WTC11 (cell line): ENCODE data around the gene ADAMTS12. TPM values are rescaled to one million over a fixed set of nuclear protein-coding genes. Genes with fewer than 3 reads are reported as not detected.

Source experiments
- ATAC-seq: fragments of 200-7000 bp; cut with Tn5 transposase; 2 replicates; pipeline ENCODE4 v1.10.0; 2021; ENCODE audit warnings: mild to moderate bottlenecking, moderate library complexity
- CTCF ChIA-PET: fragments of 300-600 bp; sonication (Branson Sonifier 250); formaldehyde crosslinking; loops from one replicate; lab custom pipeline; 2021; ENCODE audit warnings: antibody characterized with exemption; lab: Charles Lee
- POLR2A ChIA-PET: fragments of 350-600 bp; sonication (Branson Sonifier 250); formaldehyde crosslinking; loops from one replicate; lab custom pipeline; 2021; ENCODE audit warnings: antibody characterized with exemption; lab: Charles Lee
- DNase-seq: peaks from one replicate; pipeline ENCODE4 v3.0.0; 2021; ENCODE audit warnings: low spot score
- H3K27ac Mint-ChIP-seq: 2 replicates; pipeline ENCODE4 v1.8.0; 2021; ENCODE audit warnings: mixed read lengths
- H3K27me3 Mint-ChIP-seq: 2 replicates; pipeline ENCODE4 v1.8.0; 2021; ENCODE audit warnings: low read depth, mild to moderate bottlenecking, moderate library complexity, mixed read lengths
- H3K36me3 Mint-ChIP-seq: 2 replicates; pipeline ENCODE4 v1.8.0; 2021; ENCODE audit warnings: mixed read lengths
- H3K4me1 Mint-ChIP-seq: 2 replicates; pipeline ENCODE4 v1.8.0; 2022; ENCODE audit warnings: mixed read lengths
- H3K4me3 Mint-ChIP-seq: 2 replicates; pipeline ENCODE4 v1.8.0; 2021; ENCODE audit warnings: mild to moderate bottlenecking, moderate library complexity, mixed read lengths
- H3K9me3 Mint-ChIP-seq: 2 replicates; pipeline ENCODE4 v1.8.0; 2021; ENCODE audit warnings: mixed read lengths
- ATF1 ChIP-seq: sonication (generic); formaldehyde crosslinking; IDR thresholded peaks from 2 replicates; pipeline ENCODE4 v1.8.1; 2023; ENCODE audit warnings: mild to moderate bottlenecking, moderate library complexity, missing genetic modification reagents
- CREM ChIP-seq: sonication (generic); formaldehyde crosslinking; IDR thresholded peaks from 2 replicates; pipeline ENCODE4 v1.8.1; 2022; ENCODE audit warnings: mild to moderate bottlenecking, missing genetic modification reagents, moderate library complexity
- GTF2I ChIP-seq: fragments of 250-450 bp; sonication (Bioruptor Pico); conservative IDR thresholded peaks from 2 replicates; pipeline ENCODE4 v1.4.0; 2021; ENCODE audit warnings: mild to moderate bottlenecking
- JAZF1 ChIP-seq: fragments of 250-450 bp; sonication (Bioruptor Pico); IDR thresholded peaks from 2 replicates; pipeline ENCODE4 v1.9.0; 2021; ENCODE audit warnings: moderate library complexity, mild to moderate bottlenecking, inconsistent platforms
- JUN ChIP-seq: sonication (generic); formaldehyde crosslinking; IDR thresholded peaks from 2 replicates; pipeline ENCODE4 v1.8.0; 2023; ENCODE audit warnings: mild to moderate bottlenecking, missing genetic modification reagents
- KAT7 ChIP-seq: sonication (generic); formaldehyde crosslinking; IDR thresholded peaks from 2 replicates; pipeline ENCODE4 v1.8.1; 2023; ENCODE audit warnings: missing genetic modification reagents, mild to moderate bottlenecking, borderline replicate concordance
- RELA ChIP-seq: sonication (generic); formaldehyde crosslinking; IDR thresholded peaks from 2 replicates; pipeline ENCODE4 v1.8.1; 2022; ENCODE audit warnings: missing genetic modification reagents, mild to moderate bottlenecking, borderline replicate concordance
- ZNF121 ChIP-seq: sonication (generic); formaldehyde crosslinking; IDR thresholded peaks from 2 replicates; pipeline ENCODE4 v1.8.0; 2023; ENCODE audit warnings: missing genetic modification reagents
- ZNF532 ChIP-seq: fragments of 250-450 bp; sonication (Bioruptor Pico); IDR thresholded peaks from 2 replicates; pipeline ENCODE4 v1.9.0; 2021; ENCODE audit warnings: mild to moderate bottlenecking, borderline replicate concordance
- total RNA-seq: library from RNA; stranded (reverse); gene quantifications from 3 replicates; pipeline ENCODE4 v1.2.3, GENCODE V29; 2021
- TF ChIP-seq, protein P1 (sequence below): sonication (generic); formaldehyde crosslinking; IDR thresholded peaks from 2 replicates; pipeline ENCODE4 v1.8.1; 2023; ENCODE audit warnings: mild to moderate bottlenecking, missing genetic modification reagents, moderate library complexity
- TF ChIP-seq, protein P2 (sequence below): fragments of 250-450 bp; sonication (Bioruptor Pico); IDR thresholded peaks from 2 replicates; pipeline ENCODE4 v1.8.0; 2021; ENCODE audit warnings: mild to moderate bottlenecking
- TF ChIP-seq, protein P3 (sequence below): sonication (generic); formaldehyde crosslinking; IDR thresholded peaks from 2 replicates; pipeline ENCODE4 v1.8.0; 2023; ENCODE audit warnings: missing genetic modification reagents, mild to moderate bottlenecking, borderline replicate concordance
- TF ChIP-seq, protein P4 (sequence below): sonication (generic); formaldehyde crosslinking; IDR thresholded peaks from 2 replicates; pipeline ENCODE4 v1.8.1; 2022; ENCODE audit warnings: mild to moderate bottlenecking, moderate library complexity, missing genetic modification reagents
- TF ChIP-seq, protein P5 (sequence below): fragments of 250-450 bp; sonication (Bioruptor Pico); IDR thresholded peaks from 2 replicates; pipeline ENCODE4 v2.1.2; 2022; ENCODE audit warnings: mild to moderate bottlenecking, moderate library complexity

Gene ADAMTS12
- total RNA-seq, 1 experiment from 2014 or later: 13.5 TPM

DNA sequence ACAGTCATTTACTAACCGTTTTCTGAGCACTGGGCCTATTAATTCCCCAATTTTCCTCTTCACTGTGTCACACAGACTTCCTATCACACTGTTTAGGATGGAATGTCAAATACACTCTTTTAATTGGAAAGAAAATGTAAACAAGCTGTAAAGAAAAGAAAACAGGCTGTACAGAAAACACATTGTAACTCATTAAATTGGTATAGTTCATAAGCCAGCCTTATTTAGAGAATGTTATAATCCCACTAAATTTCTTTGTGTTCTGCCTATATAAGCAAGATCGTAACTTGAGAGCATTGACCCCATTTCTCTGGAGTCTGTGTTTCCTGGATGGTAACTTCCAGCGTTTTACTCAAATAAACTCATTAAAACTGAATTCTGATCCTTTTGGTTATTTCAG lies 404.6 kb downstream of the ADAMTS12 start:
- DNase-seq (no peak), ATAC-seq (no peak)
- CTCF ChIA-PET: no interaction called here
- POLR2A ChIA-PET: no interaction called here
- Mint-ChIP-seq H3K27ac (no peak overlapping the region; the same call in 1 of the 2 replicates), H3K36me3 (peaks cover 6% of the 10 kb centered on the region), H3K4me1 (peaks cover 74% of the 10 kb centered on the region), H3K27me3 (peaks cover 9% of the 10 kb centered on the region), H3K9me3 (peaks cover 17% of the 10 kb centered on the region), H3K4me3 (no peak overlapping the region)
- TF ChIP-seq RELA (CRISPR knock-in tag): no peak
- TF ChIP-seq, protein P1, sequence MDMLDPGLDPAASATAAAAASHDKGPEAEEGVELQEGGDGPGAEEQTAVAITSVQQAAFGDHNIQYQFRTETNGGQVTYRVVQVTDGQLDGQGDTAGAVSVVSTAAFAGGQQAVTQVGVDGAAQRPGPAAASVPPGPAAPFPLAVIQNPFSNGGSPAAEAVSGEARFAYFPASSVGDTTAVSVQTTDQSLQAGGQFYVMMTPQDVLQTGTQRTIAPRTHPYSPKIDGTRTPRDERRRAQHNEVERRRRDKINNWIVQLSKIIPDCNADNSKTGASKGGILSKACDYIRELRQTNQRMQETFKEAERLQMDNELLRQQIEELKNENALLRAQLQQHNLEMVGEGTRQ (CRISPR knock-in tag): no peak
- TF ChIP-seq ZNF532 (CRISPR knock-in tag): no peak
- TF ChIP-seq, protein P2, sequence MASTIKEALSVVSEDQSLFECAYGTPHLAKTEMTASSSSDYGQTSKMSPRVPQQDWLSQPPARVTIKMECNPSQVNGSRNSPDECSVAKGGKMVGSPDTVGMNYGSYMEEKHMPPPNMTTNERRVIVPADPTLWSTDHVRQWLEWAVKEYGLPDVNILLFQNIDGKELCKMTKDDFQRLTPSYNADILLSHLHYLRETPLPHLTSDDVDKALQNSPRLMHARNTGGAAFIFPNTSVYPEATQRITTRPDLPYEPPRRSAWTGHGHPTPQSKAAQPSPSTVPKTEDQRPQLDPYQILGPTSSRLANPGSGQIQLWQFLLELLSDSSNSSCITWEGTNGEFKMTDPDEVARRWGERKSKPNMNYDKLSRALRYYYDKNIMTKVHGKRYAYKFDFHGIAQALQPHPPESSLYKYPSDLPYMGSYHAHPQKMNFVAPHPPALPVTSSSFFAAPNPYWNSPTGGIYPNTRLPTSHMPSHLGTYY (CRISPR knock-in tag): no peak
- no peak for TF ChIP-seq GTF2I (CRISPR knock-in tag)
- TF ChIP-seq ATF1: no peak
- no peak for TF ChIP-seq CREM (CRISPR knock-in tag)
- TF ChIP-seq JUN (CRISPR knock-in tag): no peak
- TF ChIP-seq, protein P3, sequence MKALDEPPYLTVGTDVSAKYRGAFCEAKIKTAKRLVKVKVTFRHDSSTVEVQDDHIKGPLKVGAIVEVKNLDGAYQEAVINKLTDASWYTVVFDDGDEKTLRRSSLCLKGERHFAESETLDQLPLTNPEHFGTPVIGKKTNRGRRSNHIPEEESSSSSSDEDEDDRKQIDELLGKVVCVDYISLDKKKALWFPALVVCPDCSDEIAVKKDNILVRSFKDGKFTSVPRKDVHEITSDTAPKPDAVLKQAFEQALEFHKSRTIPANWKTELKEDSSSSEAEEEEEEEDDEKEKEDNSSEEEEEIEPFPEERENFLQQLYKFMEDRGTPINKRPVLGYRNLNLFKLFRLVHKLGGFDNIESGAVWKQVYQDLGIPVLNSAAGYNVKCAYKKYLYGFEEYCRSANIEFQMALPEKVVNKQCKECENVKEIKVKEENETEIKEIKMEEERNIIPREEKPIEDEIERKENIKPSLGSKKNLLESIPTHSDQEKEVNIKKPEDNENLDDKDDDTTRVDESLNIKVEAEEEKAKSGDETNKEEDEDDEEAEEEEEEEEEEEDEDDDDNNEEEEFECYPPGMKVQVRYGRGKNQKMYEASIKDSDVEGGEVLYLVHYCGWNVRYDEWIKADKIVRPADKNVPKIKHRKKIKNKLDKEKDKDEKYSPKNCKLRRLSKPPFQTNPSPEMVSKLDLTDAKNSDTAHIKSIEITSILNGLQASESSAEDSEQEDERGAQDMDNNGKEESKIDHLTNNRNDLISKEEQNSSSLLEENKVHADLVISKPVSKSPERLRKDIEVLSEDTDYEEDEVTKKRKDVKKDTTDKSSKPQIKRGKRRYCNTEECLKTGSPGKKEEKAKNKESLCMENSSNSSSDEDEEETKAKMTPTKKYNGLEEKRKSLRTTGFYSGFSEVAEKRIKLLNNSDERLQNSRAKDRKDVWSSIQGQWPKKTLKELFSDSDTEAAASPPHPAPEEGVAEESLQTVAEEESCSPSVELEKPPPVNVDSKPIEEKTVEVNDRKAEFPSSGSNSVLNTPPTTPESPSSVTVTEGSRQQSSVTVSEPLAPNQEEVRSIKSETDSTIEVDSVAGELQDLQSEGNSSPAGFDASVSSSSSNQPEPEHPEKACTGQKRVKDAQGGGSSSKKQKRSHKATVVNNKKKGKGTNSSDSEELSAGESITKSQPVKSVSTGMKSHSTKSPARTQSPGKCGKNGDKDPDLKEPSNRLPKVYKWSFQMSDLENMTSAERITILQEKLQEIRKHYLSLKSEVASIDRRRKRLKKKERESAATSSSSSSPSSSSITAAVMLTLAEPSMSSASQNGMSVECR (CRISPR knock-in tag): no peak
- TF ChIP-seq, protein P4, sequence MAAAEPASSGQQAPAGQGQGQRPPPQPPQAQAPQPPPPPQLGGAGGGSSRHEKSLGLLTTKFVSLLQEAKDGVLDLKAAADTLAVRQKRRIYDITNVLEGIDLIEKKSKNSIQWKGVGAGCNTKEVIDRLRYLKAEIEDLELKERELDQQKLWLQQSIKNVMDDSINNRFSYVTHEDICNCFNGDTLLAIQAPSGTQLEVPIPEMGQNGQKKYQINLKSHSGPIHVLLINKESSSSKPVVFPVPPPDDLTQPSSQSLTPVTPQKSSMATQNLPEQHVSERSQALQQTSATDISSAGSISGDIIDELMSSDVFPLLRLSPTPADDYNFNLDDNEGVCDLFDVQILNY (CRISPR knock-in tag): no peak
- no peak for TF ChIP-seq JAZF1 (CRISPR knock-in tag)
- TF ChIP-seq, protein P5, sequence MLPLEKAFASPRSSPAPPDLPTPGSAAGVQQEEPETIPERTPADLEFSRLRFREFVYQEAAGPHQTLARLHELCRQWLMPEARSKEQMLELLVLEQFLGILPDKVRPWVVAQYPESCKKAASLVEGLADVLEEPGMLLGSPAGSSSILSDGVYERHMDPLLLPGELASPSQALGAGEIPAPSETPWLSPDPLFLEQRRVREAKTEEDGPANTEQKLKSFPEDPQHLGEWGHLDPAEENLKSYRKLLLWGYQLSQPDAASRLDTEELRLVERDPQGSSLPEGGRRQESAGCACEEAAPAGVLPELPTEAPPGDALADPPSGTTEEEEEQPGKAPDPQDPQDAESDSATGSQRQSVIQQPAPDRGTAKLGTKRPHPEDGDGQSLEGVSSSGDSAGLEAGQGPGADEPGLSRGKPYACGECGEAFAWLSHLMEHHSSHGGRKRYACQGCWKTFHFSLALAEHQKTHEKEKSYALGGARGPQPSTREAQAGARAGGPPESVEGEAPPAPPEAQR: no peak
- no peak for TF ChIP-seq ZNF121 (CRISPR knock-in tag)
- TF ChIP-seq KAT7 (CRISPR knock-in tag): no peak
